SU-DHL-6 (cell line): ENCODE measurements around the gene ABL2.
A peak's percentile ranks its signal among the peaks of the same experiment; 100 is the strongest.

Source experiments
- H2AFZ ChIP-seq: fragments of 200-600 bp; sonication (generic); 2 replicates; pipeline ENCODE4 v1.6.1; 2014; ENCODE audit warnings: low read depth, mild to moderate bottlenecking, moderate library complexity, mixed read lengths, antibody characterized with exemption, low read length; ENCODE audit not compliant: severe bottlenecking
- H3F3A ChIP-seq: fragments of 200-600 bp; shearing (Covaris generic); 2 replicates; pipeline ENCODE4 v1.6.0; 2016; ENCODE audit warnings: antibody characterized with exemption, mild to moderate bottlenecking; ENCODE audit not compliant: insufficient read depth
- H3K27ac ChIP-seq: fragments of 200-600 bp; sonication (generic); 2 replicates; pipeline ENCODE4 v1.5.1; 2016; ENCODE audit warnings: low read depth, mild to moderate bottlenecking, low read length, moderate library complexity, mixed read lengths
- H3K27me3 ChIP-seq: fragments of 200-600 bp; sonication (generic), shearing (Covaris generic); 2 replicates; pipeline ENCODE4 v1.6.0; 2014; ENCODE audit warnings: mild to moderate bottlenecking, low read length
- H3K36me3 ChIP-seq: fragments of 200-600 bp; sonication (generic); 2 replicates; pipeline ENCODE4 v1.6.1; 2014; ENCODE audit warnings: mild to moderate bottlenecking, low read length, mixed read lengths
- H3K4me2 ChIP-seq: fragments of 300-600, 200-600 bp; shearing (Covaris generic), sonication (generic); 2 replicates; pipeline ENCODE4 v1.6.0; 2014; ENCODE audit warnings: low read length, low read depth, mild to moderate bottlenecking; ENCODE audit not compliant: poor library complexity, severe bottlenecking
- H3K4me3 ChIP-seq: fragments of 200-600 bp; sonication (generic); 2 replicates; pipeline ENCODE4 v1.5.1; 2014; ENCODE audit warnings: antibody characterized with exemption, low read length, mild to moderate bottlenecking, mixed read lengths; ENCODE audit not compliant: insufficient read depth, poor library complexity, severe bottlenecking
- H3K79me2 ChIP-seq: fragments of 200-600 bp; sonication (generic); 2 replicates; pipeline ENCODE4 v1.6.1; 2014; ENCODE audit warnings: mild to moderate bottlenecking, low read length, moderate library complexity; ENCODE audit not compliant: insufficient read depth
- H3K9ac ChIP-seq: fragments of 200-600 bp; sonication (generic); 2 replicates; pipeline ENCODE4 v1.7.0; 2014; ENCODE audit warnings: mild to moderate bottlenecking, low read length
- H3K9me2 ChIP-seq: fragments of 200-600 bp; sonication (generic); replicated peaks from 2 replicates; pipeline ENCODE4 v1.6.1; 2014; ENCODE audit warnings: low read length; ENCODE audit not compliant: insufficient read depth
- H3K9me3 ChIP-seq: fragments of 200-600 bp; sonication (generic); 2 replicates; pipeline ENCODE4 v1.6.1; 2014; ENCODE audit warnings: low read length, mixed read lengths; ENCODE audit not compliant: insufficient read depth
- H4K20me1 ChIP-seq: fragments of 200-600 bp; sonication (generic); 2 replicates; pipeline ENCODE4 v1.6.1; 2014; ENCODE audit warnings: low read depth, mild to moderate bottlenecking, antibody characterized with exemption, low read length, moderate library complexity, mixed read lengths
- EZH2phosphoT487 ChIP-seq: fragments of 200-600 bp; sonication (generic), shearing (Covaris generic); conservative IDR thresholded peaks from 2 replicates; pipeline ENCODE4 v1.6.1; 2018; ENCODE audit warnings: mild to moderate bottlenecking, antibody characterized with exemption, low read length, moderate library complexity, mixed read lengths
- TF ChIP-seq, protein P1 (sequence below): fragments of 200-600 bp; sonication (generic); IDR thresholded peaks from one replicate; pipeline ENCODE4 v1.5.1; 2017; ENCODE audit warnings: antibody characterized with exemption, mild to moderate bottlenecking, low read length, moderate library complexity; ENCODE audit not compliant: insufficient read depth, poor library complexity, severe bottlenecking

Gene ABL2

DNA sequence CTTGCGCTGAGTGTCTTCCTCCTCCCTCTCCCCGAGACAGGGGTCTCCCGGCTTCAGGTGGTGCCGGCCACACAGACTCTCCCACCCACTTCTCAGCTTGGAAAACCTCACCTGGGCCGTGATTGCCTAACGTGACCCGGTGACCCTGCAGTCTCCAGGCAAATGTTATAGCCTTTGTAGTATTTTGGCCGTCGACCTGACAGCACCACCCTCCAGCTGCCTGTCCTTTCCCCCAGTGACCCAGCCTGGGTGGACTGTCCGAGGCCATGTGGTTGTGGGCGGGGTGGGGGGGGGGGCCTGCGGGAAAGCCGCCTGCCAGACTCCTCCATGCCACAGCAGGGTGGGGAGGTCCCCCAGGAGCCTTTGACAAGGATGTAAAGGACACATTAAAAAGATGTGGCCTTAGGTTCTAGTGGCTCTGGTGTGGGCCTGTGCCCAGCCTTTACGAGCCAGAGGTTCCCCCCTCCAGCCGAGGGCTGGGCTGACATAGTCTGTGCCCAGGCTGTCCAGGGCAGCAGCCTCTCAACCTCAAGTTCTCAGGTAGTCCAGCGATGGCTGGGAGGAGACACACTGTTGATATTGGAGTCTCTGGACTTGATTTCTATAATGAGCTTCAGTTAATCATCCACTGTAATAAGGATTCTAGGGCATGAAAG is 139.5 kb downstream of the ABL2 start:
- TF ChIP-seq EZH2phosphoT487 = no peak
- TF ChIP-seq, protein P1, sequence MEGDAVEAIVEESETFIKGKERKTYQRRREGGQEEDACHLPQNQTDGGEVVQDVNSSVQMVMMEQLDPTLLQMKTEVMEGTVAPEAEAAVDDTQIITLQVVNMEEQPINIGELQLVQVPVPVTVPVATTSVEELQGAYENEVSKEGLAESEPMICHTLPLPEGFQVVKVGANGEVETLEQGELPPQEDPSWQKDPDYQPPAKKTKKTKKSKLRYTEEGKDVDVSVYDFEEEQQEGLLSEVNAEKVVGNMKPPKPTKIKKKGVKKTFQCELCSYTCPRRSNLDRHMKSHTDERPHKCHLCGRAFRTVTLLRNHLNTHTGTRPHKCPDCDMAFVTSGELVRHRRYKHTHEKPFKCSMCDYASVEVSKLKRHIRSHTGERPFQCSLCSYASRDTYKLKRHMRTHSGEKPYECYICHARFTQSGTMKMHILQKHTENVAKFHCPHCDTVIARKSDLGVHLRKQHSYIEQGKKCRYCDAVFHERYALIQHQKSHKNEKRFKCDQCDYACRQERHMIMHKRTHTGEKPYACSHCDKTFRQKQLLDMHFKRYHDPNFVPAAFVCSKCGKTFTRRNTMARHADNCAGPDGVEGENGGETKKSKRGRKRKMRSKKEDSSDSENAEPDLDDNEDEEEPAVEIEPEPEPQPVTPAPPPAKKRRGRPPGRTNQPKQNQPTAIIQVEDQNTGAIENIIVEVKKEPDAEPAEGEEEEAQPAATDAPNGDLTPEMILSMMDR = no peak
- no peaks in the 10 kb centered on the region for H3K36me3 ChIP-seq
- no peak overlapping the region for H3K9ac ChIP-seq
- no peaks in the 10 kb centered on the region for H4K20me1 ChIP-seq
- no peaks in the 10 kb centered on the region for H3K9me3 ChIP-seq
- H3K79me2 ChIP-seq = peaks cover 23% of the 10 kb centered on the region; the same call in 1 of the 2 replicates
- H2AFZ ChIP-seq = no peak overlapping the region
- no peak overlapping the region for H3K4me3 ChIP-seq
- no peaks in the 10 kb centered on the region for H3K27me3 ChIP-seq
- H3K27ac ChIP-seq = no peak overlapping the region
- no peaks in the 10 kb centered on the region; the same call in 1 of the 2 replicates for H3F3A ChIP-seq
- no peaks in the 10 kb centered on the region for H3K9me2 ChIP-seq
- H3K4me2 ChIP-seq = no peak overlapping the region

DNA sequence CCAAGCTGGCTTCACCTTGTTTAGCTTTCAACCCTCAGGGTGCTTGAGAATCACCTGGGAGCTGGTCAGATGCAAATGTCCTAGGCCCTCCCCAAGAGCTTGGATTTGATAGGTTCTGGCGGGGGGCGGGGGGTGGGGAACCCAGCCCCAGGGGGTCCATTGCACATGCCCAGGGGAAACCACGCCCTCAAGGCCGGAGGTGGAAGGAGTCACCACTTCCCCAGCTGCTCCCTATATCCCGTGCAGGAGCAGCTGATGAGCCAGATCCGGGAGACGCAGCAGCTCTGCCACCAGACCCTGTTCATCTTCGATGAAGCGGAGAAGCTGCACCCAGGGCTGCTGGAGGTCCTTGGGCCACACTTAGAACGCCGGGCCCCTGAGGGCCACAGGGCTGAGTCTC is 141.8 kb downstream of the ABL2 start:
- Histone ChIP-seq H3K9ac (no peak overlapping the region), H4K20me1 (no peaks in the 10 kb centered on the region), H3K9me2 (no peaks in the 10 kb centered on the region), H3K79me2 (peaks cover 44% of the 10 kb centered on the region), H3K27me3 (no peaks in the 10 kb centered on the region), H3K36me3 (no peaks in the 10 kb centered on the region), H3K27ac (no peak overlapping the region), H3F3A (peaks cover 8% of the 10 kb centered on the region), H3K4me3 (no peak overlapping the region), H3K4me2 (no peak overlapping the region), H3K9me3 (no peaks in the 10 kb centered on the region), H2AFZ (no peak overlapping the region)
- TF ChIP-seq, protein P1 = no peak
- no peak for TF ChIP-seq EZH2phosphoT487

DNA sequence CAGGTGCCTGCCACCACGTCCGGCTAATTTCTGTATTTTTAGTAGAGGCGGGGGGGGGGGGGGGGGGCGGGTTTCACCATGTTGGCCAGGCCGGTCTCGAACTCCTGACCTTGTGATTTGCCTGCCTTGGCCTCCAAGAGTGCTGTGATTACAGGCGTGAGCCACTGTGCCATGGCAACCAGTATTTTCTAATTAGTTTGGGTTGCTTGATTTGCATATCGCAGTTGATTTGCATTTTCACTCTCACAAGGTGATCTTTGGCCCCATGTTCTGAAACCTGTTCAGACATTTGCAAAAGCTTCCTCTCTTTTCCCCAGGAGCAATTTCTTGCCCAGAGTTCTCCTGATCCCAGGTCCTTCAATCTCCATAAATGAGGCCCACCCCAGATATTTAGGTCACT is 145.9 kb downstream of the ABL2 start:
- no peaks in the 10 kb centered on the region for H3K36me3 ChIP-seq
- no peak overlapping the region for H2AFZ ChIP-seq
- H3K9ac ChIP-seq = peak overlapping the region; percentile 92
- H3F3A ChIP-seq = peaks cover 27% of the 10 kb centered on the region
- H3K27me3 ChIP-seq = no peaks in the 10 kb centered on the region
- peaks cover 36% of the 10 kb centered on the region for H3K79me2 ChIP-seq
- no peaks in the 10 kb centered on the region for H4K20me1 ChIP-seq
- no peaks in the 10 kb centered on the region for H3K9me3 ChIP-seq
- peak overlapping the region; percentile 84 for H3K4me3 ChIP-seq
- H3K9me2 ChIP-seq = no peaks in the 10 kb centered on the region
- peak overlapping the region; percentile 87 for H3K4me2 ChIP-seq
- TF ChIP-seq, protein P1 = no peak
- TF ChIP-seq EZH2phosphoT487 = no peak
- H3K27ac ChIP-seq = peak overlapping the region; percentile 78
